ENCODE data around the gene STX8.
A peak's percentile ranks its signal among the peaks of the same experiment; 100 is the strongest.
"Not testable (repeated sequence)": the region's sequence is repeated elsewhere in the genome, so short reads cannot be mapped to it uniquely, and the experiment has no call there.

Gene STX8, protein sequence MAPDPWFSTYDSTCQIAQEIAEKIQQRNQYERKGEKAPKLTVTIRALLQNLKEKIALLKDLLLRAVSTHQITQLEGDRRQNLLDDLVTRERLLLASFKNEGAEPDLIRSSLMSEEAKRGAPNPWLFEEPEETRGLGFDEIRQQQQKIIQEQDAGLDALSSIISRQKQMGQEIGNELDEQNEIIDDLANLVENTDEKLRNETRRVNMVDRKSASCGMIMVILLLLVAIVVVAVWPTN

DNA sequence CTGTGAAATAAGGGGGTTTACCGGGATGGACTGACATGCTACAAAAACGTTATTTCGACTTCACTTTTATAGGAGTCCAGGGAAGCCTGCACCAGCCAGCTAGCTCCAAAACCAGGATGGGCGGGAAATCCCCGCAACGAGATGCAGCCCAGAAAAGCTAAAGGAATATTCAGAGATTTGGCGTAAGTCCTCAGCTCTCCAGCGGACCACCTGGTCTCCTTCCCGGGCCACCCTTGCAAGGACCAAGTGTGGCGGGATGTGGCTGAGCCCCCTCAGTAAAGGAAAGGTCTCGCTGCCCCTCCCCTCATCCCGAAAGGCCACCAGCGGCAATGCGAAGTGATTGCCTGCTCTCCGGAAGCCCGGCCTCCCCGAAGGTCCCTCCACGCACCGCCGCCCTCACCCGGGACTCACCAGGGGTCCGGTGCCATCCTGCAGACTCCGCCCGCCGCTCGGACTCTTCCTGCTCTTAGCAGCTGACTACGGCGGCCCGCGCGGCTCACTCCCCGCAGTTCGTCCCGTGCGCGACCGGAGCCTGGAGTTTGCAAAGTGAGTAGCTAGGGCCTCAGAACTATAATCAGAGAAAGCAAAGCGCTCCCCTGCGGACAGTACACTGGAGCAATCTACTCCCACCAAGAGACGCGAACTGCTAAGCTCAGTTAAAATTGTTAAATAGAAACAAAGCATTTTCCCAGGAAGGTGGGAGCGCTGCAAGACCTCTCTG lies at the start of gene STX8:
TSS of gene STX8 (minus strand) at position 440 of the 721 bp plus-strand sequence. CDS start at position 428, 12 bp downstream.
- ChIA-PET POLR2A (ENCODE audit: low non-redundant PET) (no interaction called here), CTCF (interaction anchor here (0.6 kb wide), 1 partner anchor 301 kb away, joined by 3 read pairs; no protein-coding TSS in a partner anchor)
- TF ChIP-seq, protein P1, sequence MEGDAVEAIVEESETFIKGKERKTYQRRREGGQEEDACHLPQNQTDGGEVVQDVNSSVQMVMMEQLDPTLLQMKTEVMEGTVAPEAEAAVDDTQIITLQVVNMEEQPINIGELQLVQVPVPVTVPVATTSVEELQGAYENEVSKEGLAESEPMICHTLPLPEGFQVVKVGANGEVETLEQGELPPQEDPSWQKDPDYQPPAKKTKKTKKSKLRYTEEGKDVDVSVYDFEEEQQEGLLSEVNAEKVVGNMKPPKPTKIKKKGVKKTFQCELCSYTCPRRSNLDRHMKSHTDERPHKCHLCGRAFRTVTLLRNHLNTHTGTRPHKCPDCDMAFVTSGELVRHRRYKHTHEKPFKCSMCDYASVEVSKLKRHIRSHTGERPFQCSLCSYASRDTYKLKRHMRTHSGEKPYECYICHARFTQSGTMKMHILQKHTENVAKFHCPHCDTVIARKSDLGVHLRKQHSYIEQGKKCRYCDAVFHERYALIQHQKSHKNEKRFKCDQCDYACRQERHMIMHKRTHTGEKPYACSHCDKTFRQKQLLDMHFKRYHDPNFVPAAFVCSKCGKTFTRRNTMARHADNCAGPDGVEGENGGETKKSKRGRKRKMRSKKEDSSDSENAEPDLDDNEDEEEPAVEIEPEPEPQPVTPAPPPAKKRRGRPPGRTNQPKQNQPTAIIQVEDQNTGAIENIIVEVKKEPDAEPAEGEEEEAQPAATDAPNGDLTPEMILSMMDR (conservative IDR thresholded peaks at IDR 0.05; ENCODE audit: low read depth): no peak
- peak within 1 kb of the TSS; percentile 80 for H3K27ac ChIP-seq
- DNase-seq (ENCODE audit: low spot score): peak; percentile 78

DNA sequence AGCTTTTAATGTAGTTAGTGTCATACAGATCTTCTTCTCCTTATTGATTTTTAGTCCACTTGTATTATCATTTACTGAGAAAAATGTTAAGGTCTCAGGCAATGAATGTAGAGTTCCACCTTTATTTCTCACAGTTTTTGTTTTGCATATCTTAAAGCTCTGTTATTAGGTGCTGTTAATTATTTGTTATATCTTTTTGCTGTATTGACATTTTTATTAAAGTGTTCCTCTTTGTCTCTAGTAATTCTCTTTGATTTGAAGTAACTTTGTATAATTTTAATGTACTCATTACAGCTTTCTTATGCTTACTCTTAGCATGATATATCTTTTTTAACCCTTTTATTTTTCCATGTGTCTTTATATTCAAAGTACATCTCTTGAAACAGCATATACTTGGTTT lies 47.3 kb upstream of the STX8 start:
- POLR2A ChIA-PET (ENCODE audit: low non-redundant PET): no interaction called here
- DNase-seq (ENCODE audit: low spot score): no peak
- TF ChIP-seq, protein P1 (conservative IDR thresholded peaks at IDR 0.05; ENCODE audit: low read depth): no peak
- no peak overlapping the region for H3K27ac ChIP-seq
- CTCF ChIA-PET: no interaction called here

DNA sequence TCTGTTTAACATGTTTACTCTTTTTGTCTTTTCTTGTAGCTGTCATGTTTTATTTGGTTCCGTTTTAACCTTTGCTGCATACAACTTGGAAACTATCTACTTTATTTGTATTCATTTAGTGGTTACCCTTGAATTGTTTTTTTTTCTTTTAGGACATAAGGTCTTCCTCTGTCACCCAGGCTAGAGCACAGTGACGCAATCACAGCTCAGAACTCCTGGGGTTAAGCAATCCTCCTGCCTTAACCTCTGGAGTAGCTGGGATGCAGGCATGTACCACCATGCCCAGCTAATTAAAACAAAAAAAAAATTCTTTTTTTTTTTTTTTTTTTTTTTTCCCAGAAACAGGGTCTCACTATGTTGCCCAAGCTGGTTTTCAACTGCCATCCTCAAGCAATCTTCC lies 39.9 kb upstream of the STX8 start:
- TF ChIP-seq, protein P1 (conservative IDR thresholded peaks at IDR 0.05; ENCODE audit: low read depth): no peak
- DNase-seq (ENCODE audit: low spot score): no peak
- CTCF ChIA-PET: interaction anchor here (0.7 kb wide), 1 partner anchor 64 kb away, joined by 10 read pairs; no protein-coding TSS in a partner anchor
- POLR2A ChIA-PET (ENCODE audit: low non-redundant PET): no interaction called here
- peak overlapping the region; percentile 77 for H3K27ac ChIP-seq

DNA sequence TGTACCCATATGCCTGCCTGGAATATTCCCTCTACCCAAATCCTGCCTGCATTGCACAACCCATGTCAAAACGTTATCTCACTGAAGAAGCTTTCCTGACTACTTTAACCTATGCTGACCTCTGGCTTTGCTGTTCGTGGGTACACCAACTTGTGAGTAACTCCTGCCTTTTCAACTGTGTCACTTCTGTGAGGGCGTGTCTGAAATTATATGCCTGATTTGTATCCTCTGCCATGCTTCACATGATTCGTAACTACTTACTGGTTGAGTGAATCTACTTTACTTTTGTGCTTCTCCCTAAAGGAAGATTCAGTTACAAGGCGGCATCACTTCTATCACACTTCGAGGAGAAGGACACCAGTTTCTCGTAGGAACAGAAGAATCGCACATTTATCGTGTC lies 36.4 kb upstream of the STX8 start:
- DNase-seq (ENCODE audit: low spot score): no peak
- ChIA-PET POLR2A (ENCODE audit: low non-redundant PET) (no interaction called here), CTCF (no interaction called here)
- H3K27ac ChIP-seq: no peak overlapping the region
- TF ChIP-seq, protein P1 (conservative IDR thresholded peaks at IDR 0.05; ENCODE audit: low read depth): no peak

DNA sequence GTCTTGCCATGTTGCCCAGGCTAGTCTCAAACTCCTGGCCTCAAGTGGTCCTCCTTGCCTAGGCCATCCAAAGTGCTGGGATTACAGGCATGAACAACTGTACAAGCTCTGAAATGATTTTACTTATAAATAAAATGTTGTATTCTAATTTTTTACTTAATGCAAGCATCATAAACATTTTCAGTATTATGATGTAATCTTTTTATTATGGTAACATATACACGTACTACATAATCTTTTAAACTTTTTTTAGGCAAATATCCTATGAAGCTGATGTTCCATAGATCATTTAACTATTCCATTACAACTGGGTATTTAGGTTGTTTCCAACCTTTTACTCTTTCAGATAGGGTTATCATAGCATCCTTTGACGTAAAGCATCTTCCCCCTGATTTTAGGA lies 35.9 kb upstream of the STX8 start:
- TF ChIP-seq, protein P1 (conservative IDR thresholded peaks at IDR 0.05; ENCODE audit: low read depth): no peak

DNA sequence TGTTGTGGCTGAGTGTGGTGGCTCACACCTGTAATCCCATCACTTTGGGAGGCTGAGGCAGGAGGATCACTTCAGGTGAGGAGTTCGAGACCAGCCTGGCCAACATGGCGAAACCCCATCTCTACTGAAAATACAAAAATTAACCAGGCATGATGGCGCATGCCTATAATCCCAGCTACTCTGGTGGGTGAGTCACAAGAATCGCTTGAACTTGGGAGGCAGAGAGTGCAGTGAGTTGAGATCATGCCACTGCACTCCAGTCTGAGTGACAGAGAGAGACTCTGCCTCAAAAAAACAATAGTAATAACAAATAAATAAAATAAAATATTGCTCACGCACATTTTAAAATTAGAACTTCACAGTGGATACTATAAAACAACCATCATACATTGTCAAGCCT lies 31.4 kb upstream of the STX8 start:
- POLR2A ChIA-PET (ENCODE audit: low non-redundant PET); H3K27ac ChIP-seq; DNase-seq (ENCODE audit: low spot score): not testable (repeated sequence)
- CTCF ChIA-PET: interaction anchor here (1.8 kb wide), 1 partner anchor 30 kb away, joined by 4 read pairs; no protein-coding TSS in a partner anchor

More for the DNA sequence above, 35.9 kb upstream of the STX8 start:
- DNase-seq (ENCODE audit: low spot score): no peak
- H3K27ac ChIP-seq: no peak overlapping the region
- POLR2A ChIA-PET (ENCODE audit: low non-redundant PET): no interaction called here
- CTCF ChIA-PET: no interaction called here

DNA sequence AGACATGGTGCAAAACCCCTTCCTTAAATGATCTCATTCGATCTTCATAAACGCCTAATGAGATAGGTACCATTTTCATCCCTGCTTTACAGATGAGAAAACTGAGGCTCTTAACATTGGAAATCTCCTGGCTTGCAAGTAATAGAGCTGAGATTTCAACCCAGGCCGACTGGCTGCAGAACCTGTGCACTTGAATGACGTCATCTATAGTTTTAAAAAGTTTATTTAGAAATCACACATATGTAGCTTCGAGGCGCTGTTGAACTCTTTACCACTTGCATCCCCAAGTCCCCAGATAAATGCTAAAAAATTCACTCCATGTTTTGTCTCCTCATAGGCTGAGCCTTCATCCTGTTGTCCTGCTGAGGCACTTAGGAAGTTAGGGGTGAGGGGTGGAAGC lies 30.8 kb upstream of the STX8 start:
- DNase-seq (ENCODE audit: low spot score): no peak
- ChIA-PET CTCF (no interaction called here), POLR2A (ENCODE audit: low non-redundant PET) (no interaction called here)
- TF ChIP-seq, protein P1 (conservative IDR thresholded peaks at IDR 0.05; ENCODE audit: low read depth): no peak
- H3K27ac ChIP-seq: no peak overlapping the region

DNA sequence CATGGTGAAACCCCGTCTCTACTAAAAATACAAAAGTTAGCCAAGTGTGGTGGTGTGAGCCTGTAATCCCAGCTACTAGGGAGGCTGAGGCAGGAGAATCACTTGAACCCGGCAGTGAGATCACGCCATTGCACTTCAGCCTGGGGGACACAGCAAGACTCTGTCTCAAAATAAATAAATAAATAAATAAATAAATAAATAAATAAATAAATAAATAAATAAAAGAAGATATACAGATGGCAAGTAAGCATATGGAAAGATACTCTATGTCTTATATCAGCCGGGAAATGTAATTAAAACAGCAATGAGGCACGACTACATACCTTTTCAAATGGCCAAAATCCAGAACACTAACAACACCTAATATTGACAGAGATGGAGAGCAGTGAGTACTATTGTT lies 29.0 kb upstream of the STX8 start:
- POLR2A ChIA-PET (ENCODE audit: low non-redundant PET); H3K27ac ChIP-seq; CTCF ChIA-PET; DNase-seq (ENCODE audit: low spot score): not testable (repeated sequence)
